Liver (tissue), 3 donors: ENCODE measurements around the gene FGB.

Source experiments
- ATF3 ChIP-seq: IDR thresholded peaks from 2 replicates; pipeline ENCODE4 v1.6.1; 2016; ENCODE audit warnings: antibody characterized with exemption
- CTCF ChIP-seq: fragments of 150-350 bp; IDR thresholded peaks from 2 replicates; pipeline ENCODE4 v1.5.1; 2017; ENCODE audit warnings: improper control_type of control experiment, low read depth, low read length; ENCODE audit not compliant: missing input control
- EGR1 ChIP-seq, 2 donors: IDR thresholded peaks; 2 replicates each; pipeline ENCODE4 v1.6.1; 2016 to 2018; ENCODE audit warnings: antibody characterized with exemption in 2 of 2, low read depth in 2 of 2
- FOXA1 ChIP-seq: IDR thresholded peaks from 2 replicates; pipeline ENCODE4 v1.6.1; 2016; ENCODE audit warnings: antibody characterized with exemption
- GABPA ChIP-seq, 2 donors: IDR thresholded peaks in 1 of 2; conservative IDR thresholded peaks in 1 of 2; 2 replicates each; pipeline ENCODE4 v1.6.1; 2016; ENCODE audit warnings: antibody characterized with exemption in 2 of 2, mild to moderate bottlenecking in 1 of 2, moderate library complexity in 1 of 2
- JUND ChIP-seq, 2 donors: IDR thresholded peaks; 2 replicates each; pipeline ENCODE4 v1.6.1; 2016; ENCODE audit warnings: antibody characterized with exemption in 2 of 2
- MAX ChIP-seq: IDR thresholded peaks from 2 replicates; pipeline ENCODE4 v1.6.1; 2016; ENCODE audit warnings: antibody characterized with exemption
- RAD21 ChIP-seq, 2 donors: IDR thresholded peaks; 2 replicates each; pipeline ENCODE4 v1.6.1; 2016; ENCODE audit warnings: antibody characterized with exemption in 2 of 2, mild to moderate bottlenecking in 2 of 2
- REST ChIP-seq: IDR thresholded peaks from 2 replicates; pipeline ENCODE4 v1.6.1; 2016; ENCODE audit warnings: antibody characterized with exemption, mild to moderate bottlenecking
- RXRA ChIP-seq, 2 donors: IDR thresholded peaks; 2 replicates each; pipeline ENCODE4 v1.6.1; 2017 to 2018; ENCODE audit warnings: antibody characterized with exemption in 2 of 2, mild to moderate bottlenecking in 1 of 2
- SP1 ChIP-seq: IDR thresholded peaks from 2 replicates; pipeline ENCODE4 v1.6.1; 2018; ENCODE audit warnings: antibody characterized with exemption, mild to moderate bottlenecking
- TAF1 ChIP-seq: conservative IDR thresholded peaks from 2 replicates; pipeline ENCODE4 v1.6.1; 2016; ENCODE audit warnings: antibody characterized with exemption, mild to moderate bottlenecking
- YY1 ChIP-seq: IDR thresholded peaks from 2 replicates; pipeline ENCODE4 v1.6.1; 2016; ENCODE audit warnings: antibody characterized with exemption, mild to moderate bottlenecking
- ZBTB33 ChIP-seq: IDR thresholded peaks from 2 replicates; pipeline ENCODE4 v1.6.1; 2016; ENCODE audit warnings: antibody characterized with exemption
- donor health status: healthy.
- donor health status: healthy.

GRCh38 chr4:154589296-154590197 is 26.7 kb downstream of the FGB start:
- TF ChIP-seq GABPA (IDR thresholded peaks at IDR 0.05 in 1 of 2, conservative IDR thresholded peaks at IDR 0.05 in 1 of 2) (no peak), EGR1 (IDR thresholded peaks at IDR 0.05; ENCODE audit: low read depth in 2 of 2) (no peak), TAF1 (no peak), CTCF (no peak), FOXA1 (no peak), JUND (IDR thresholded peaks at IDR 0.05) (no peak), SP1 (no peak), YY1 (no peak), ZBTB33 (no peak), REST (no peak), MAX (no peak), RXRA (IDR thresholded peaks at IDR 0.05) (no peak), ATF3 (no peak), RAD21 (IDR thresholded peaks at IDR 0.05) (no peak)
